Astrocyte of the spinal cord (primary cell): ENCODE measurements around the gene IL1RAPL2.
"Not testable (repeated sequence)": the region's sequence is repeated elsewhere in the genome, so short reads cannot be mapped to it uniquely, and the experiment has no call there.

ENCODE experiments used
- DNase-seq: peaks from one replicate; pipeline ENCODE4 v3.0.0; 2011; ENCODE audit warnings: low read depth, low spot score
- H3K4me3 ChIP-seq: 2 replicates; pipeline ENCODE4 v1.5.1; 2011; ENCODE audit warnings: low read depth, mild to moderate bottlenecking, low read length, moderate library complexity
- in situ Hi-C: cut with HindIII; loops from 2 replicates; pipeline ENCODE4 v1.10.0; 2017; ENCODE audit warnings: low sequenced_read_pairs
- TF ChIP-seq, protein P1 (sequence below): IDR thresholded peaks from 2 replicates; pipeline ENCODE4 v1.5.1; 2012; ENCODE audit warnings: low read depth, mild to moderate bottlenecking, low read length, inconsistent platforms

IL1RAPL2 gene

DNA sequence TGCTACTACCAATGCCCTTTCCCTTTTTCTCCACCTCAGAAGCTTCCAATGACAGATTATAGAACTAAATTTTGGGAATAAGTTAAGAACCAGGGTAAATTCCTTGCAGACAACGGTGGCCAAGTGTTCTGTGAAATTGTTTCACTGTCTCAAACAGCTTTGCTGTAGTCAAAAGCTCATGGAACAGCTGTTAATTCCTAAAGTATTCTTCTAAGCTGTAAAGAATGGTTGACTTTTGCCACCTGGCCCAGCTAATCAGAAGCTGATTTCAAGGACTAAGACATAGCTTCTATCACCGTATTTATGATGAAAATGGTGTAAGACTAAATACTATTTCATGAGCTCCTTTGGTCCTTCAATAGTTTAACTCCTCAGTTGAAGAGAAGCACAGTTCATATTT is 297.5 kb downstream of the IL1RAPL2 start:
- no peak overlapping the region for H3K4me3 ChIP-seq
- in situ Hi-C loops: no loop called here
- DNase-seq: no peak
- TF ChIP-seq, protein P1, sequence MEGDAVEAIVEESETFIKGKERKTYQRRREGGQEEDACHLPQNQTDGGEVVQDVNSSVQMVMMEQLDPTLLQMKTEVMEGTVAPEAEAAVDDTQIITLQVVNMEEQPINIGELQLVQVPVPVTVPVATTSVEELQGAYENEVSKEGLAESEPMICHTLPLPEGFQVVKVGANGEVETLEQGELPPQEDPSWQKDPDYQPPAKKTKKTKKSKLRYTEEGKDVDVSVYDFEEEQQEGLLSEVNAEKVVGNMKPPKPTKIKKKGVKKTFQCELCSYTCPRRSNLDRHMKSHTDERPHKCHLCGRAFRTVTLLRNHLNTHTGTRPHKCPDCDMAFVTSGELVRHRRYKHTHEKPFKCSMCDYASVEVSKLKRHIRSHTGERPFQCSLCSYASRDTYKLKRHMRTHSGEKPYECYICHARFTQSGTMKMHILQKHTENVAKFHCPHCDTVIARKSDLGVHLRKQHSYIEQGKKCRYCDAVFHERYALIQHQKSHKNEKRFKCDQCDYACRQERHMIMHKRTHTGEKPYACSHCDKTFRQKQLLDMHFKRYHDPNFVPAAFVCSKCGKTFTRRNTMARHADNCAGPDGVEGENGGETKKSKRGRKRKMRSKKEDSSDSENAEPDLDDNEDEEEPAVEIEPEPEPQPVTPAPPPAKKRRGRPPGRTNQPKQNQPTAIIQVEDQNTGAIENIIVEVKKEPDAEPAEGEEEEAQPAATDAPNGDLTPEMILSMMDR: no peak

DNA sequence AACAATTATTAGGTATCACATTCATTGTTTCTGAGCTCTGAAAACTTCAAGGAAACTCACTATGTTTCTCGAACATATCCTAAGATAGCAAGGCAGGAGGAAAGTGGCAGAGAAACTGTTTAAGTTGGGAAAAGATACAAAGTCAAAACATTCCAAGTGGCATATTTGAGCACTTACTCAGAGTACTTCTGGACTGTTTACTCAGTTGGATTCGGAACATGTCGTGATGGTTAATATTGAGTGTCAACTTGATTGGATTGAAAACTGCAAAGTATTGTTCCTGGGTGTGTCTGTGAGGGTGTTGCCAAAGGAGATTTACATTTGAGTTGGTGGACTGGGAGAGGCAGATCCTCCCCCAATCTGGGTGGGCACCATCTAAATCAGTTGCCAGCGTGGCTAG is 298.3 kb downstream of the IL1RAPL2 start:
- in situ Hi-C loops: no loop called here
- TF ChIP-seq, protein P1: no peak
- no peak overlapping the region for H3K4me3 ChIP-seq
- DNase-seq: peak; percentile 22

DNA sequence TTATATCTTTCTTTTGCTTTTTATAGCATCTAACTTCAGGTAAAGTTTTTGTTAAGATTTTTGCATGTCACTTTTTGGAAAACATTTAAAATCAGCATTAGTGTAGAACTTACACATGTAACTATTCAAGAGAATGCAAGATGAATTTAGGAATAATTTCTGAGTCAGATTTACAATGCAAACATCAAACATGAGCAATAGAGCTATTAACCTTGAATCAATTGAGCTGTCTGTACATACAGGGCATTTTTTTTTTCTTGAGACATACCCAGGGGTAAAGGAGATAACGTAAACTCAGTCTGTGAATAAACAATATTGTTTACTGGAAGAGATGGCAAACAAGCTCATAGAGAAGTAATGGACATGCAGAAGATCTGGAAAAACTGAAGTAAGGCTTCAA is 311.5 kb downstream of the IL1RAPL2 start:
- no peak for DNase-seq
- TF ChIP-seq, protein P1: no peak
- in situ Hi-C loops: no loop called here
- H3K4me3 ChIP-seq: no peak overlapping the region

DNA sequence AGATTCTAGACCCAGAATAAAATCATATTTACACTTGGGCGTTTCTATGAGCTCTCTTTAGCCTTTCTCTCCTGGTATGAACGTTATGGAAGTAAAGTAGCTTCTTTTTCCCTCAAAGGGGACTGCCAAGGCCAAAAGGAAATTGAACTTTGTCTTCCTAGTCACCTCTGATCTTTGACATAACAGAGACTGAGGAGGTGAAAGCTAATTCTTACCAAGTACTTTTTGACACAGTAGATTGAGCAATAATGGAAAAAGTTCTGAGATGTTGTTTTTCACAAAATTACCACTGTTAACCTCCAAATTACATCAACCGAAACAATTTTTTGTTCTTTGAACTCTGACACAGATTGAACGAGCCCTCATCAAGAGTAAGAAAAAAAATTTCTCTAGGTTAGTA is 336.1 kb downstream of the IL1RAPL2 start:
- no peak overlapping the region for H3K4me3 ChIP-seq
- in situ Hi-C loops: no loop called here
- TF ChIP-seq, protein P1: no peak
- DNase-seq: no peak

DNA sequence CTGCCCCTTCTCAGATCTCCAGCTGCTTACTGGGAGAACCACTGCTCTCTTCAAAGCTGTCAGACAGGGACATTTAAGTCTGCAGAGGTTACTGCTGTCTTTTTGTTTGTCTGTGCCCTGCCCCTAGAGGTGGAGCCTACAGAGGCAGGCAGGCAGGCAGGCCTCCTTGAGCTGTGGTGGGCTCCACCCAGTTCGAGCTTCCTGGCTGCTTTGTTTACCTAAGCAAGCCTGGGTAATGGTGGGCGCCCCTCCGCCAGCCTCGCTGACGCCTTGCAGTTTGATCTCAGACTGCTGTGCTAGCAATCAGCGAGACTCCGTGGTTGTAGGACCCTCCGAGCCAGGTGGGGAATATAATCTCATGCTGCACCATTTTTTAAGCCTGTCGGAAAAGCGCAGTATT is 343.7 kb downstream of the IL1RAPL2 start:
- not testable (repeated sequence) for DNase-seq
- H3K4me3 ChIP-seq: peak overlapping the region; percentile 13

DNA sequence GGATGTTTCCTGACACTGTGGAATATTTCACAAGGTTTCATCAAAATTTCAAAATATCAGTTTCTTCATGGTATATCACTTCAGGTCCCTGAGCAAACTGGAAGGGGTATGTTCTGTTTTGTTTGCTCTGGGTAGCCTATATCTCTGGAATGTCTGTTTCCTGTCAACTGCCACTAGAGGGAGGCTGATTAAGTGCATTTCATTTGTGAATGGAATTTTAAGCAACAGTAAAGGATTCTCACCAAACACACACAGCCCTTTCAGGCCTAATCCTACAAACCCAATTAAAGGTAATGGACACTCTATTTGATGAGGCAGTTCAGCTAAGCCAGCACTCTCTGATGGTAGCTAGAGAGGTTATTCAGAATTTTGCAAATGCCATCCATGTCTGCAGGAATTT is 347.3 kb downstream of the IL1RAPL2 start:
- TF ChIP-seq, protein P1: peak; percentile 44
- H3K4me3 ChIP-seq: no peak overlapping the region
- in situ Hi-C loops: no loop called here
- peak; percentile 4 for DNase-seq

More for the DNA sequence above, 343.7 kb downstream of the IL1RAPL2 start:
- in situ Hi-C loops: not testable (repeated sequence)

DNA sequence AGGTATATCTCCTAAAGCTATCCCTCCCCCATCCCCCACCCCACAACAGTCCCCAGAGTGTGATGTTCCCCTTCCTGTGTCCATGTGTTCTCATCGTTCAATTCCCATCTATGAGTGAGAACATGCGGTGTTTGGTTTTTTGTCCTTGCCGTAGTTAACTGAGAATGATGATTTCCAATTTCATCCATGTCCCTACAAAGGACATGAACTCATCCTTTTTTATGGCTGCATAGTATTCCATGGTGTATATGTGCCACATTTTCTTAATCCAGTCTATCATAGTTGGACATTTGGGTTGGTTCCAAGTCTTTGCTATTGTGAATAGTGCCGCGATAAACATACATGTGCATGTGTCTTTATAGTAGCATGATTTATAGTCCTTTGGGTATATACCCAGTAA is 348.7 kb downstream of the IL1RAPL2 start:
- H3K4me3 ChIP-seq, DNase-seq, in situ Hi-C loops: not testable (repeated sequence)

DNA sequence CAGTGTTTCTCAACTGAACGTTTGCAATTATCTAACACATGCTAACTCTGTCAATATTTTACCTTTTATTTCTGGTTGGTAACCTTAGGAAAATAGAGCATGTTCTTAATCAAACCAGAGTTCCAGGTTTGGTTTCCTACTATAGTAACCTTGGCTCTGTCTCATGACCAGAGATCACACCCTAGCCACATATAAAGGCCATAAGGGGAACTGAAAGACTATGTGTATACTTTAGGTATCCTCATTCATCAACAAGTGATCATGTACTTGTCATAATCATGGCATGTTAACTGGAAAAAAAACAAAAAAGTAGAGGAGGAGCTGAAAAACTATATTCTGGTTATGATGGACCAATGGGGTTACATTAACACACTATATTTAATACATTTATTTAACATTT is 352.1 kb downstream of the IL1RAPL2 start:
- no peak overlapping the region for H3K4me3 ChIP-seq
- TF ChIP-seq, protein P1: no peak
- in situ Hi-C loops: no loop called here
- no peak for DNase-seq
